CD4-positive, alpha-beta memory T cell (primary cell): Measurements from ENCODE around the gene NBEA. TPM values are rescaled to one million over a fixed set of nuclear protein-coding genes. Genes with fewer than 3 reads are reported as not detected.
A peak's percentile ranks its signal among the peaks of the same experiment; 100 is the strongest.

Source experiments
- CTCF ChIA-PET: fragments of 350-600 bp; sonication (Branson Sonifier 250); formaldehyde crosslinking; loops from one replicate; lab custom pipeline; 2021; ENCODE audit warnings: inconsistent platforms; ENCODE audit not compliant: partially characterized antibody; lab: Charles Lee
- POLR2A ChIA-PET: fragments of 350-600 bp; sonication (Branson Sonifier 250); formaldehyde crosslinking; loops from one replicate; lab custom pipeline; 2021; ENCODE audit not compliant: partially characterized antibody; lab: Charles Lee
- DNase-seq, 5 donors: peaks; one replicate each; pipeline versions ENCODE4 v3.0.0 to v3.0.0-alpha.2; 2020 to 2022; ENCODE audit warnings: mixed read lengths in 1 of 5
- H3K27ac ChIP-seq: one replicate; pipeline ENCODE4 v1.7.0; 2013; ENCODE audit warnings: low read depth, low read length
- H3K27me3 ChIP-seq: 2 replicates; pipeline ENCODE4 v1.7.0; 2013; ENCODE audit warnings: mild to moderate bottlenecking, low read length, moderate library complexity; ENCODE audit not compliant: insufficient read depth
- H3K36me3 ChIP-seq: 2 replicates; pipeline ENCODE4 v1.7.0; 2013; ENCODE audit warnings: mild to moderate bottlenecking, low read length, moderate library complexity; ENCODE audit not compliant: insufficient read depth
- H3K4me1 ChIP-seq: 2 replicates; pipeline ENCODE4 v1.7.0; 2013; ENCODE audit warnings: mild to moderate bottlenecking, low read length, moderate library complexity; ENCODE audit not compliant: insufficient read depth
- H3K4me3 ChIP-seq, 2 donors: one replicate each; pipeline ENCODE4 v1.7.0; 2013; ENCODE audit warnings: low read length in 2 of 2, mild to moderate bottlenecking in 1 of 2
- H3K9me3 ChIP-seq, 2 donors: one replicate each; pipeline ENCODE4 v1.7.0; 2013; ENCODE audit warnings: low read length in 2 of 2, control low read depth in 1 of 2; ENCODE audit not compliant: control insufficient read depth in 1 of 2
- H3K27ac Mint-ChIP-seq, 7 donors: one replicate each; pipeline ENCODE4 v1.8.0; 2020 to 2021; ENCODE audit warnings: mixed read lengths in 7 of 7, mild to moderate bottlenecking in 6 of 7, inconsistent platforms in 3 of 7, moderate library complexity in 3 of 7
- H3K27me3 Mint-ChIP-seq, 2 donors: one replicate each; pipeline ENCODE4 v1.8.0; 2020 to 2021; ENCODE audit warnings: mixed read lengths in 2 of 2
- H3K36me3 Mint-ChIP-seq, 2 donors: one replicate each; pipeline ENCODE4 v1.8.0; 2020 to 2021; ENCODE audit warnings: mixed read lengths in 2 of 2, inconsistent platforms in 1 of 2, mild to moderate bottlenecking in 1 of 2
- H3K4me1 Mint-ChIP-seq, 4 donors: one replicate each; pipeline ENCODE4 v1.8.0; 2020 to 2021; ENCODE audit warnings: mixed read lengths in 4 of 4, mild to moderate bottlenecking in 1 of 4
- H3K4me3 Mint-ChIP-seq, 8 donors: one replicate each; pipeline ENCODE4 v1.8.0; 2020 to 2021; ENCODE audit warnings: mixed read lengths in 8 of 8, mild to moderate bottlenecking in 7 of 8, moderate library complexity in 6 of 8, inconsistent platforms in 3 of 8
- H3K9me3 Mint-ChIP-seq, 8 donors: one replicate each; pipeline ENCODE4 v1.8.0; 2020 to 2021; ENCODE audit warnings: mixed read lengths in 8 of 8, mild to moderate bottlenecking in 5 of 8, inconsistent platforms in 3 of 8, moderate library complexity in 1 of 8
- intact Hi-C: fragments of 100-400 bp; cut with micrococcal nuclease; formaldehyde crosslinking; loops from one replicate; pipeline ENCODE4 v1.15.1; 2023
- polyA plus RNA-seq, 2 donors: library from polyadenylated mRNA; unstranded; fragments of 300-500 nt; fragmentation: Illumina TruSeq; gene quantifications; one replicate each; pipeline ENCODE4 v1.2.3, GENCODE V29; 2021
- total RNA-seq, 2 experiments: library from RNA; stranded (reverse); gene quantifications; one replicate each; pipeline ENCODE4 v1.2.3, GENCODE V29; 2021

The NBEA gene
- total and polyA plus RNA-seq, 4 experiments from 2014 or later: 0.48 to 1.8 (median 1.1) TPM

DNA sequence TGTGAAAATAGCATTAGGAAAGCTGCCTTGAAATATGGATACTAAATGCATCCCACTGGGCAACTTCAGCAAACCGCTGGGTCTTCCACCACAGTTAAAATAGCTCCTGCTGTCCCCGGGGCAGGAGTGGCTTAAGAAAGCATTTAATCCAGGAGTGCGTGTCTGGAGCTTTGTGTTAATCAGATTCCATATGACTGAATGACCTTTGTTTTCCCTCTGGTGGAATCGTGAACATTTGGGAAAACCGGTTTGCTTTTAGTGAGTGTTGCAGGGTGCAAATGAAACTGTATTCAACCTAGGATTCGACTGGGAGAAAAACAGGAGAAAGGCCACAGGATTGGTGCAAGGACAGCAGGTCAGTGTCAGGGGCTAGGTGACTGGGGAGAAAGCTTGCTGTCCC is 772.1 kb downstream of the NBEA start:
- H3K9me3 Mint-ChIP-seq: no peaks in the 10 kb centered on the region
- CTCF ChIA-PET: no interaction called here
- no peaks in the 10 kb centered on the region for H3K27me3 Mint-ChIP-seq
- H3K27ac ChIP-seq: no peak overlapping the region
- H3K9me3 ChIP-seq: no peaks in the 10 kb centered on the region
- no peaks in the 10 kb centered on the region for H3K36me3 ChIP-seq
- DNase-seq: no peak
- no peaks in the 10 kb centered on the region for H3K4me1 Mint-ChIP-seq
- no peaks in the 10 kb centered on the region for H3K27me3 ChIP-seq
- no peak overlapping the region for H3K4me3 ChIP-seq
- H3K36me3 Mint-ChIP-seq: no peaks in the 10 kb centered on the region
- H3K27ac Mint-ChIP-seq: no peak overlapping the region
- POLR2A ChIA-PET: no interaction called here
- H3K4me3 Mint-ChIP-seq: no peak overlapping the region
- intact Hi-C loops: no loop called here
- no peaks in the 10 kb centered on the region for H3K4me1 ChIP-seq

- H3K36me3 Mint-ChIP-seq: no peaks in the 10 kb centered on the region
- H3K27me3 Mint-ChIP-seq: no peaks in the 10 kb centered on the region
- H3K4me3 Mint-ChIP-seq: no peak overlapping the region
- no peaks in the 10 kb centered on the region for H3K4me1 ChIP-seq
- H3K4me3 ChIP-seq: no peak overlapping the region
- no peaks in the 10 kb centered on the region for H3K9me3 Mint-ChIP-seq
- H3K4me1 Mint-ChIP-seq: no peaks in the 10 kb centered on the region
- H3K9me3 ChIP-seq: no peaks in the 10 kb centered on the region
- no peak for DNase-seq
- POLR2A ChIA-PET: no interaction called here
- no peaks in the 10 kb centered on the region for H3K36me3 ChIP-seq
- CTCF ChIA-PET: interaction anchor here (0.7 kb wide), 1 partner anchor 75 kb away, joined by 3 read pairs; no protein-coding TSS in a partner anchor
- intact Hi-C loops: no loop called here
- no peak overlapping the region for H3K27ac ChIP-seq
- no peaks in the 10 kb centered on the region for H3K27me3 ChIP-seq
- no peak overlapping the region for H3K27ac Mint-ChIP-seq
Observed at GRCh38 chr13:35714588-35715377, 772.7 kb downstream of the NBEA start.

DNA sequence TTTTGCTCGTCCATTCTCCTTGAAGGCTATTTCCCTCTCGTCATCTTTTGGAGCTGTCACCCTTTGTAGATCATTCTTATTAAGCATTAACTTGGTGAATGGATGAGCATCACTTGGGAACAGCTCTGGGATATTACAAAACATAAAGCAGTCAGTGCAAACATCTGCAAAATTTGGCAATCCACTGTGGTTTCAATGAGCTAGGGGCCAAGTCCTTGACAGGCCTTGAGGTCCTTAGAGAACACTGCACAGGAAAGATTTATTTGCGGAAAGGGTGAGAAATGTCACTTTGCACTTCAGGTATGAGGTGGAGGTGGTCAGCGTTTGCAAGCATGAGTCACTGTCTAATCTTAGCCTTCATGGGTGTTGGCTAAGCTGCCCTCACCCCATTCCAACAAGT is 774.1 kb downstream of the NBEA start:
- H3K36me3 ChIP-seq: no peaks in the 10 kb centered on the region
- CTCF ChIA-PET: no interaction called here
- no peak overlapping the region for H3K27ac ChIP-seq
- intact Hi-C loops: no loop called here
- no peak overlapping the region for H3K4me3 Mint-ChIP-seq
- POLR2A ChIA-PET: no interaction called here
- no peaks in the 10 kb centered on the region for H3K9me3 ChIP-seq
- peaks cover 0 to 2% of the 10 kb centered on the region in 2 donors for H3K27me3 Mint-ChIP-seq
- no peaks in the 10 kb centered on the region for H3K36me3 Mint-ChIP-seq
- no peak overlapping the region for H3K4me3 ChIP-seq
- no peak for DNase-seq
- H3K4me1 ChIP-seq: no peaks in the 10 kb centered on the region
- no peak overlapping the region for H3K27ac Mint-ChIP-seq
- H3K9me3 Mint-ChIP-seq: no peaks in the 10 kb centered on the region
- no peaks in the 10 kb centered on the region for H3K27me3 ChIP-seq
- peaks cover 0 to 8% (median 0%) of the 10 kb centered on the region in 4 donors for H3K4me1 Mint-ChIP-seq

- intact Hi-C loops: no loop called here
- H3K9me3 ChIP-seq: no peaks in the 10 kb centered on the region
- Mint-ChIP-seq H3K9me3 (no peaks in the 10 kb centered on the region), H3K4me3 (no peak overlapping the region), H3K27ac (no peak overlapping the region), H3K27me3 (peaks cover 0 to 2% of the 10 kb centered on the region in 2 donors), H3K4me1 (peaks cover 0 to 8% (median 0%) of the 10 kb centered on the region in 4 donors), H3K36me3 (no peaks in the 10 kb centered on the region)
- no peaks in the 10 kb centered on the region for H3K36me3 ChIP-seq
- DNase-seq: no peak
- H3K27ac ChIP-seq: no peak overlapping the region
- no peaks in the 10 kb centered on the region for H3K4me1 ChIP-seq
- H3K4me3 ChIP-seq: no peak overlapping the region
- ChIA-PET CTCF (no interaction called here), POLR2A (no interaction called here)
- H3K27me3 ChIP-seq: no peaks in the 10 kb centered on the region
Observed at GRCh38 chr13:35716729-35717128, 774.7 kb downstream of the NBEA start.

DNA sequence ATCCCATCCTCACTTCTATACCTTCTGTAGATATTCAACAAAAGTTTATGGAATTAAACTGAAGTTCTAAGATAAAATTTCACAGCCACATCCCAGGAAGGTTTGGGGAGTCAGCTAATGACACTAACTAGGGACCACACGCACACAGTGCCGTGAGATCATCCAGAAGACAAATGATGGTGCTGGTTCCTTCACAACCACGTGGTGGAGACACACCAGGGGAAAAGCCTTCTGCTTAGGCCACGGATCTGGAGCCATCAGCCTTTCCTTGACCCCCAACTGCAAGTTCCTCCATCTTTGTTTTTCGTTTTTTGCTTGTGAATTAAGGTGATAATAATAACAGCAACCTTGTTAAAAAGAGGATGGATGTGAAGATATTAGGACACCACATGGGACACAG is 776.0 kb downstream of the NBEA start:
- peaks cover 0 to 4% of the 10 kb centered on the region in 2 donors for H3K27me3 Mint-ChIP-seq
- no peaks in the 10 kb centered on the region for H3K9me3 Mint-ChIP-seq
- no peaks in the 10 kb centered on the region for H3K27me3 ChIP-seq
- no peak overlapping the region for H3K27ac ChIP-seq
- peaks cover 0 to 8% (median 0%) of the 10 kb centered on the region in 4 donors for H3K4me1 Mint-ChIP-seq
- no peaks in the 10 kb centered on the region for H3K36me3 Mint-ChIP-seq
- intact Hi-C loops: no loop called here
- no peak for DNase-seq
- H3K4me1 ChIP-seq: no peaks in the 10 kb centered on the region
- H3K4me3 Mint-ChIP-seq: no peak overlapping the region
- POLR2A ChIA-PET: no interaction called here
- H3K27ac Mint-ChIP-seq: no peak overlapping the region
- no peaks in the 10 kb centered on the region for H3K36me3 ChIP-seq
- H3K9me3 ChIP-seq: no peaks in the 10 kb centered on the region
- CTCF ChIA-PET: no interaction called here
- no peak overlapping the region for H3K4me3 ChIP-seq

DNA sequence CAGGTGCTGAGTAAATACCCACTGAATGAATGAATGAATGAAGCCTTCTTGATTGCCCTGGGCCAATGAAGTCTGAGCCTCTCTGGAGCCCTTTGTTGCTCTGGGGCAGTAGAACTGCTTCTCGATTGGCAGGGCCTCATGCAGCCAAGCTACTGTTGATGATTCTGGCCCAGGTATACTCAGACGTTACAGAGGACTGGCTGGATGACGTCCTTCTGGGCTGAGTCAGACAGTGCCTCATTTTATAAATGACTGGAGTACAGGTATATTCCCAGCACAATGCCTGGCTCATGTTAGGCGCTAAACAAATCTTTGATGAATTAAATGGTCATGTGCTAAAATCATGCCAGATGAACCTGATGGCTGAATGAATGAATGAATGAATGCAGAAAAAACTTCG is 778.2 kb downstream of the NBEA start:
- Mint-ChIP-seq H3K27ac (no peak overlapping the region), H3K4me3 (no peak overlapping the region), H3K9me3 (no peaks in the 10 kb centered on the region), H3K27me3 (peaks cover 0 to 4% of the 10 kb centered on the region in 2 donors), H3K36me3 (no peaks in the 10 kb centered on the region), H3K4me1 (peaks cover 0 to 8% (median 0%) of the 10 kb centered on the region in 4 donors)
- no peak overlapping the region for H3K4me3 ChIP-seq
- no peaks in the 10 kb centered on the region for H3K27me3 ChIP-seq
- no peaks in the 10 kb centered on the region for H3K4me1 ChIP-seq
- DNase-seq: no peak
- no peak overlapping the region for H3K27ac ChIP-seq
- no peaks in the 10 kb centered on the region for H3K36me3 ChIP-seq
- ChIA-PET POLR2A (no interaction called here), CTCF (no interaction called here)
- intact Hi-C loops: no loop called here
- no peaks in the 10 kb centered on the region for H3K9me3 ChIP-seq

- Mint-ChIP-seq H3K9me3 (no peaks in the 10 kb centered on the region), H3K36me3 (no peaks in the 10 kb centered on the region), H3K4me1 (peaks cover 0 to 8% (median 0%) of the 10 kb centered on the region in 4 donors), H3K27me3 (peaks cover 0 to 4% of the 10 kb centered on the region in 2 donors), H3K27ac (no peak overlapping the region), H3K4me3 (peak overlapping the region in 1 of 8 donors; percentile 10)
- no peaks in the 10 kb centered on the region for H3K4me1 ChIP-seq
- ChIA-PET CTCF (interaction anchor here (2.6 kb wide), 1 partner anchor 12 kb away, joined by 9 read pairs; no protein-coding TSS in a partner anchor), POLR2A (no interaction called here)
- H3K27me3 ChIP-seq: no peaks in the 10 kb centered on the region
- DNase-seq: peak in 1 of 5 donors; percentile 0
- H3K9me3 ChIP-seq: no peaks in the 10 kb centered on the region
- intact Hi-C loops: no loop called here
- no peak overlapping the region for H3K4me3 ChIP-seq
- no peak overlapping the region for H3K27ac ChIP-seq
- no peaks in the 10 kb centered on the region for H3K36me3 ChIP-seq
Observed at GRCh38 chr13:35720690-35721554, 778.9 kb downstream of the NBEA start.
